NCI-H82 treated with DMSO at 0.1 percent for 48 hours (cell line): Measurements from ENCODE around the gene PTDSS2.

ENCODE experiments used
- DNase-seq: peaks from one replicate; lab custom pipeline; 2025; ENCODE audit not compliant: unreplicated experiment; lab: John Stamatoyannopoulos, UW

PTDSS2 gene

GRCh38 chr11:529728-530411, 79.8 kb downstream of the PTDSS2 start:
- DNase-seq: no peak

GRCh38 chr11:530960-531831, 81.1 kb downstream of the PTDSS2 start:
- no peak for DNase-seq

GRCh38 chr11:531919-532526, 81.9 kb downstream of the PTDSS2 start:
- DNase-seq: no peak

DNA sequence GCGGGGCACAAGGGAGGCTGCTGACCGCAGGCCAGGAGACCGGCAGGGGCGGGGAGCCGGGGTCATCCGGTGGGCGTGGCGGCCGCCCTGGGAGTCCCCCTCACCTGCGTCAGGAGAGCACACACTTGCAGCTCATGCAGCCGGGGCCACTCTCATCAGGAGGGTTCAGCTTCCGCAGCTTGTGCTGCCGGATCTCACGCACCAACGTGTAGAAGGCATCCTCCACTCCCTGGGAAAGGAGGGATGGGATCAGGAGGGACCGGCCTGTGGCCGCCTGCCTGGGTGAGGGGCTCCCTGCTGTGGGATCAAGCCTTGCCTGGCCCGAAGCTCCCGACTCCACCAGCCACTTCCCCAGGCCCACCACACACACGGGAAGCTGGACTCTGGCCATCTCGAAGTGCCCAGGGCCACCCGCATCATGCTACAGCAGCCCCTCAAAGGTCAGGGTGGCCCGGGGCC, 82.5 kb downstream of the PTDSS2 start:
- DNase-seq: no peak

GRCh38 chr11:532986-533585, 83.0 kb downstream of the PTDSS2 start:
- no peak for DNase-seq

DNA sequence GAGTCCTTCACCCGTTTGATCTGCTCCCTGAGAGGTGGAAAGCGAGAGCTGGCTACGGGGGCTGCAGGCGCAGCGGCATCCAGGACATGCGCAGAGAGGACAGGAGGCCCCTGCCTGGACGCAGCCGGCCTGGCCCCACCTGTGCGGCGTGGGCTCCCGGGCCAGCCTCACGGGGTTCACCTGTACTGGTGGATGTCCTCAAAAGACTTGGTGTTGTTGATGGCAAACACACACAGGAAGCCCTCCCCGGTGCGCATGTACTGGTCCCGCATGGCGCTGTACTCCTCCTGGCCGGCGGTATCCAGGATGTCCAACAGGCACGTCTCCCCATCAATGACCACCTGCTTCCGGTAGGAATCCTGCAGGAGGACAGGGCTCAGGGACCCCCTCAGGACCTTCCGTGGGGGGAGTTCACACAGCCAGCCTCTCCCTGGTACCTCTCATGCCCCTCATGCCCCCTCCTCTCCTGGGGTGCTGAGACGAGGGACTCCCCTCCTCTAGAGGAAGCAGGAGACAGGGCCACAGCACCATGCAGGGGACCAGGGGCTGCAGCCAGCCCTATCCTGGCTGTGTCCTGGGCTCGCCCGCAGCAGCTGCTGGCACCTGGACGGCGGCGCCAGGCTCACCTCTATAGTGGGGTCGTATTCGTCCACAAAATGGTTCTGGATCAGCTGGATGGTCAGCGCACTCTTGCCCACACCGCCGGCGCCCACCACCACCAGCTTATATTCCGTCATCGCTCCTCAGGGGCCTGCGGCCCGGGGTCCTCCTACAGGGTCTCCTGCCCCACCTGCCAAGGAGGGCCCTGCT, 83.7 kb downstream of the PTDSS2 start:
- DNase-seq: no peak

DNA sequence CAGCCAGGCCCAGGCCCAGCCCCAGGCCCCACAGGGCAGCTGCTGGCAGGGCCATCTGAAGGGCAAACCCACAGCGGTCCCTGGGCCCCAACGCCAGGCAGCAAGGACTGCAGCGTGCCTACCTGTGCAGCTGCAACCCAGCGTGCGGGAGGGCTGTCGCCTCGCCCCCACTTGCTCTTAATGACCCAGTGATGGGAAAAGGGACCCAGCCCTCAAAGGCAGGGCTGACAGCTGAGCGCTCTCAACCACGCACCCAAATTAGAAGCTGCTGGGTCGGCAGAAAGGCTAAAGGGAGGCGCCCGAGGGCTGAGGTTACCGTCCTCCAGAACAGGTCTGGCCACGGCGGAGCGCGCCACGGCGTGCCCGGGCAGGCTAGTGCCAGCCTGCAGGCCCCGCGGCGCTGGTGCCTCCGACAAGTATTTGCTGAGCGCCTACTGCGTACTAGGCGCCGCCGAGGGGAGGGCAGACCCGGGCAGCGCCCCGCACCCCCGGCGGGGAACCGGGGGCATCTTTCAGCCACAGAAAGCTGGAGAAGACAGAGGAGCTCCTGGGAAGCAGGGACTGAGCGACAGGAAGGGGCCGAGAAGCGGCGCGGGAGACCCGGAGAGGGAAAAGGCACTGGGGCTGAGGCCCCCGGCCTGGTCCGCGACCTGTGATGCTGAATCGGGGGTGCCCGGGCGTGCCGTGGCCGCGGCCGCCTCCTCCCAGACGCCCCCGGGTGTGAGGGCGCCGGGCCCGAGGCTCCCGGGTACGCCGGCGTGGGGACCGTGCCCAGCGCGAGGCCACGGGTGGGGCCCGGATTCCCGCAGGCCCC, 84.5 kb downstream of the PTDSS2 start:
- DNase-seq: no peak

GRCh38 chr11:535210-535518, 85.1 kb downstream of the PTDSS2 start:
- DNase-seq: no peak

DNA sequence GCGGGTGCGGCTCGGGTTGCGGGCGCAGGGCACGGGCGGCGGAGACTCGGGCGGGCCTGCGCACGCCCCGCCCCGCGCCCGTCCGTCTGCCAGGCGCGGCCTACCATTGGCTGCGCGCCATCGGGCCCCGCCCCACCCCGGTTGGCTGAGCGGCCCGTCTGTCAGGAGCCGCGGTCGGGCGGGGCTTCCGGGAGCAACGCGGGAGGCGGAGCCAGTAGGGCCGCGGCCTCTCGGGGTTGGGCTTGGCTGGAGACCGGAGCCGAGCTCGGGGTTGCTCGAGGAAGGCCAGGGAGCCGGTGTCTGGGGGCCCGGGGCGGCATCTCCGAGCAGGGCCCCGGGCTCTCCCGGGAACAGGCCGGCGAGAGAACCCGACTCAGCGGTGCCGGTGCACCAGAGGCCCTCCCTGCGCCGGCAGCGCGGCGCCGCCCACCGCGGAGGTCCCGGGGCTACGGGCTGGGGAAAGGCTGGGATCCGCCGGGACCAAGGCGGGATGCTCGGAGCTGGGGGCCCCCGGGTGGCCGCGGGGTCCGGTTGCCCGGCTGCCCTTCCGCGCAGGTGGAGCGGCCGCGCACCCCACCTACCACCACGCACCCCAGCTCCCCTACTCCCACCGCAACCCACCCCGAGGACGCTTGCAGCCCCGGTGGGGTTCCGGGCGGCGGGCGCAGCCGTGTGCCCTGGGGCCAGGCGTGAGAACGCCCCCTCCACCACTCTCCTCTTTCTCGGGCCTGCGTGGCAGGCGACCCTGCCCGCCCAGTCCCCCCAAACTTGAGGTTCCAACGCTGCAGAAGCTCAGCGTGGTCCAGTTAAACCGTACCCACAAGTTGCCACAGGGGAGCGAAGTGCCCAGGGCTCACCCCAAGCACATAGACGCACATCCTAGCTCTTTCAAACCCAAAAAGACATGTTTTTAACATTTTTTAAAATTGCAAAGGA, 85.7 kb downstream of the PTDSS2 start, which contains the start of gene HRAS:
Gene HRAS (minus strand): TSS at position 58 of the 936 bp plus-strand sequence.
- DNase-seq: peak; percentile 78

GRCh38 chr11:536841-537621, 87.0 kb downstream of the PTDSS2 start, which contains the start of gene LRRC56:
TSS of gene LRRC56 (plus strand) at chr11:537527. CDS start at chr11:540685, 3,158 bp downstream.
- peak; percentile 60 for DNase-seq

DNA sequence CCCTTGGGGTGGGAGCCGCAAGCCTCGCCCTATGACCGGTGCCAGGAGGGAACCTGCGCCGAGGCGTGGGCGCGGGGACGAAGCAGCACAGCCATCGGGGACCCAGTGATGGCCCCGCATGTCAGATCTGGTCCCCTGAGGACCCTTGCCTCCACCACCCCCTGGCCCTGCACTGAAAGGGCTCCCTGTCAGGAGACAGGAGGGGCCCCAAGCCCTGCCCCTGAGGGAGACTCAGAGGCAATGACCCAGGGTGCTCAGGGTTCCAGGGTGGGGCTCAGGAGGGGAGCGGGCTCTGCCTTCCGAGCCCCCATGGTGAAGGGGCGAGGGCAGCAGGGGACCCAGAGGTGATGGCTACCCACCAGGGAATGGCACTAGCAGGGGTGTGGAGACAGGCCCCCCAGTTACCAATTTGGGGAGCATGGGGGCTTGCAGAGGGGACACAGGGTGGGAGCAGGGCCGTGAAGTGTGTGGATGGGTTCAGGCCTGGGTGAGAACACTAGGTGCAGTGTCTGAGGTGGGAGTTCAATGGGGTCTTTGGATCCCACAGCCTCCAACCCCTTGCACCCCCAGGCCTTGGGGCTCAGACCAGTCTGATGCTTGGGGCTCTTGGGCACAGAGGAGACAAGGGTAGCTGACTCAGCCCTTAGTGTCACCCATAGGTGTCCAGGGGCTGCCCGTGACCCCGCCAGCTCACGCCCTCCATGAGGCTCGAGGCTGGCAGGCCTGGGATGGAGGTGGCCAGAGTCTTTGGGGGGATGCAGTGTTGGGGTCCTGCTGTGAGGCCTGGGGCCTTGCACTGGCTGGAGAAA, 87.7 kb downstream of the PTDSS2 start:
- no peak for DNase-seq

DNA sequence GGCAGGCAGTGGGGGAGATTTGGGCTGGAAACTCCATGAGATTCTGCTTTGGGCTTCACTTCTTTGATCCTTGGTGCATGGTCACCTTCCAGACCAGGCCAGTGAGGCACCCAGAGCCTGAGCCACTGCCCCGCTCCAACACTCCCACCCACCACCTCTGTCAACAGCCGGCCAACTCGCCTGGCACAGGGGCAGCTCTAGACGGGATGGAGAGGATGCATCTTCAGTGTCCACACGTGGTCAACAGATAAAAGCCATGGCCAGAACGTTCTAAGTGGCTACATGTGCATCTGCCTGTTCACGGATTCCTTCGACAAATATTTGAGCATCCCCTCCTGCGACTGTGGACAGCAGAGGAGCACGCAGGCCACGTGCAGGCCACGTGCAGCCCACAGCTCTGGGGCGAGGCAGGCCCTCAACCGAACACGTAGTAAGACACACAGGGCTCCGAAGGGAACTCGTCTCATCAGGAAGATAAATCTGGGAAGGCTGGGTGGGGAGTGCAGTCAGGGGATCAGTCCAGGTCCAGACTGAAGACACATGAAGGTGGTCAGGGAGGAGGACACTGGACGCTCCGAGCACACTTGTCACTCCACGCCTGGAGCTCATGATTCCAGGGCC, 88.5 kb downstream of the PTDSS2 start:
- no peak for DNase-seq

GRCh38 chr11:539971-540481, 89.9 kb downstream of the PTDSS2 start:
- DNase-seq: no peak
